HepG2 (cell line): ENCODE measurements around the gene ASXL1. TPM values are rescaled to one million over a fixed set of nuclear protein-coding genes. Genes with fewer than 3 reads are reported as not detected.

Experiments used
- ATAC-seq: fragments of 200-7000 bp; cut with Tn5 transposase; 3 replicates; pipeline ENCODE4 v1.9.1; 2020; ENCODE audit warnings: mild to moderate bottlenecking, moderate library complexity
- BruUV-seq: library from RNA; stranded (reverse); fragments of 400-500 nt; replicated peaks from 2 replicates; lab custom pipeline; 2021; lab: Mats Ljungman, UMichigan
- CTCF ChIA-PET: fragments of 300-600 bp; formaldehyde crosslinking; extraction: SDS; loops from one replicate; lab custom pipeline; 2021; ENCODE audit warnings: low total read pairs, inconsistent platforms, low intra/inter-chr PET ratio; lab: Yijun Ruan, JAX
- POLR2A ChIA-PET: fragments of 350-600 bp; sonication (Branson Sonifier 250); formaldehyde crosslinking; loops from one replicate; lab custom pipeline; 2020; ENCODE audit warnings: antibody characterized with exemption, inconsistent platforms; lab: Yijun Ruan, JAX
- DNase-seq: peaks from one replicate; pipeline ENCODE4 v3.0.0-alpha.2; 2015; ENCODE audit warnings: low spot score
- FAIRE-seq: peaks from 3 replicates; lab custom pipeline; 2011; peaks lifted over from hg19 to GRCh38; lab: Jason Lieb, UNC
- H2AFZ ChIP-seq: one replicate; pipeline ENCODE4 v1.6.1; 2011; ENCODE audit warnings: low read length, inconsistent platforms
- H3K27ac ChIP-seq: fragments of 300-600 bp; 3 replicates; pipeline ENCODE4 v1.8.0; 2011; ENCODE audit warnings: mixed run types, mild to moderate bottlenecking, mixed read lengths, low read length, inconsistent platforms; ENCODE audit not compliant: insufficient read depth; ENCODE audit errors: extremely low read length
- H3K27me3 ChIP-seq, 2 experiments: fragments of 200-600 bp in 1 of 2; 2 replicates in 1 of 2; 3 replicates in 1 of 2; pipeline versions ENCODE4 v1.6.0 to v1.8.0; 2011; ENCODE audit warnings: low read length in 2 of 2, mild to moderate bottlenecking in 2 of 2, moderate library complexity in 2 of 2, inconsistent platforms in 1 of 2; ENCODE audit not compliant: insufficient read depth in 2 of 2, control insufficient read depth in 1 of 2
- H3K36me3 ChIP-seq, 2 experiments: fragments of 200-600 bp in 1 of 2; replicated peaks in 1 of 2; 2 replicates in 1 of 2; 3 replicates in 1 of 2; pipeline versions ENCODE4 v1.5.1 to v1.8.0; 2011; ENCODE audit warnings: low read length in 2 of 2, inconsistent platforms in 1 of 2; ENCODE audit not compliant: insufficient read depth in 2 of 2, control insufficient read depth in 1 of 2
- H3K4me1 ChIP-seq: 2 replicates; pipeline ENCODE4 v1.5.1; 2012; ENCODE audit warnings: low read length, inconsistent platforms; ENCODE audit not compliant: insufficient read depth
- H3K4me2 ChIP-seq: 2 replicates; pipeline ENCODE4 v1.6.0; 2011; ENCODE audit warnings: low read depth, low read length, inconsistent platforms
- H3K4me3 ChIP-seq, 3 experiments: fragments of 200-600 bp in 1 of 3; sonication (generic), shearing (Covaris generic) in 1 of 3; replicated peaks in 1 of 3; 2 replicates each; pipeline ENCODE4 v1.5.1; 2011 to 2016; ENCODE audit warnings: low read length in 3 of 3, inconsistent platforms in 2 of 3, low read depth in 2 of 3, mild to moderate bottlenecking in 2 of 3, control low read depth in 1 of 3, mixed read lengths in 1 of 3; ENCODE audit not compliant: insufficient read depth in 1 of 3
- H3K79me2 ChIP-seq: one replicate; pipeline ENCODE4 v1.6.1; 2011; ENCODE audit warnings: low read length, inconsistent platforms; ENCODE audit not compliant: insufficient read depth
- H3K9ac ChIP-seq: 2 replicates; pipeline ENCODE4 v1.6.0; 2011; ENCODE audit warnings: mild to moderate bottlenecking, low read depth, low read length, inconsistent platforms; ENCODE audit not compliant: insufficient read depth
- H3K9me3 ChIP-seq: 2 replicates; pipeline ENCODE4 v1.5.1; 2012; ENCODE audit warnings: mild to moderate bottlenecking, low read length
- H4K20me1 ChIP-seq: 2 replicates; pipeline ENCODE4 v1.6.0; 2011; ENCODE audit warnings: inconsistent platforms, mild to moderate bottlenecking, low read length, moderate library complexity; ENCODE audit not compliant: insufficient read depth
- EED ChIP-seq: sonication (generic); formaldehyde crosslinking; IDR thresholded peaks from 2 replicates; pipeline ENCODE4 v1.5.0; 2020; ENCODE audit warnings: mild to moderate bottlenecking, missing genetic modification reagents
- GPBP1L1 ChIP-seq: sonication (generic); formaldehyde crosslinking; IDR thresholded peaks from 2 replicates; pipeline ENCODE4 v1.5.0; 2020; ENCODE audit warnings: mild to moderate bottlenecking, missing genetic modification reagents
- PLSCR1 ChIP-seq: sonication (generic); formaldehyde crosslinking; IDR thresholded peaks from 2 replicates; pipeline ENCODE4 v1.5.0; 2020; ENCODE audit warnings: missing genetic modification reagents, mild to moderate bottlenecking, borderline replicate concordance
- SKIL ChIP-seq: sonication (generic); formaldehyde crosslinking; IDR thresholded peaks from 2 replicates; pipeline ENCODE4 v1.8.0; 2022; ENCODE audit warnings: missing genetic modification reagents, mild to moderate bottlenecking, moderate library complexity, borderline replicate concordance
- ZFYVE20 ChIP-seq: sonication (generic); formaldehyde crosslinking; IDR thresholded peaks from 2 replicates; pipeline ENCODE4 v1.8.0; 2023; ENCODE audit warnings: low read depth, mild to moderate bottlenecking, moderate library complexity, missing genetic modification reagents, borderline replicate concordance
- ZNF501 ChIP-seq: sonication (generic); formaldehyde crosslinking; IDR thresholded peaks from 2 replicates; pipeline ENCODE4 v1.5.1; 2020; ENCODE audit warnings: mild to moderate bottlenecking, moderate library complexity, missing genetic modification reagents
- ZNF691 ChIP-seq: sonication (generic); formaldehyde crosslinking; IDR thresholded peaks from 2 replicates; pipeline ENCODE4 v1.4.0; 2020; ENCODE audit warnings: missing genetic modification reagents, low read depth, mild to moderate bottlenecking, borderline replicate concordance
- ZSCAN20 ChIP-seq: sonication (generic); formaldehyde crosslinking; IDR thresholded peaks from 2 replicates; pipeline ENCODE4 v1.4.0; 2020; ENCODE audit warnings: missing genetic modification reagents, mild to moderate bottlenecking, borderline replicate concordance
- WGBS: methylation state at CpG from one replicate; pipeline ENCODE4 v1.1.6; 2017; ENCODE audit warnings: low lambda C conversion rate; 5-methylcytosine and 5-hydroxymethylcytosine counted together
- in situ Hi-C: cut with HindIII; loops from 2 replicates; pipeline ENCODE4 v1.10.0; 2017; ENCODE audit warnings: low pct_unique_long_range_greater_than_20kb; ENCODE audit not compliant: extremely low pct_ligation_motif_present
- intact Hi-C: fragments of 100-400 bp; cut with micrococcal nuclease; formaldehyde crosslinking; loops from one replicate; pipeline ENCODE4 v1.10.0; 2022; ENCODE audit not compliant: unreplicated experiment
- polyA plus RNA-seq, 8 experiments: library from polyadenylated mRNA; depleted of rRNA in 3 of 8; stranded (reverse) in 7 of 8; unstranded in 1 of 8; fragments of >200 nt; fragmentation: Illumina TruSeq in 4 of 8; extraction: Trizol in 4 of 8; gene quantifications; 2 replicates each; pipeline versions ENCODE4 v1.2.1 to v1.2.3, GENCODE V29; 2011 to 2016; ENCODE audit warnings: low read depth in 4 of 8, missing spikeins in 1 of 8, mixed read lengths in 1 of 8; ENCODE audit not compliant: insufficient read depth in 1 of 8
- total RNA-seq, 5 experiments: library from RNA; depleted of rRNA; stranded (reverse); fragments of >200 nt; fragmentation: Illumina TruSeq; extraction: Trizol; gene quantifications; 2 replicates each; pipeline ENCODE4 v1.2.3, GENCODE V29; 2016; ENCODE audit warnings: low read depth in 1 of 5

Gene ASXL1
- total and polyA plus RNA-seq, 2 of the 13 experiments (the other 11 are each of a cell fraction or from before 2014, with no cell fraction given), result 62.1 to 74.8 TPM

- intact Hi-C loops, result no loop called here
- no TSS peak for BruUV-seq
- CTCF ChIA-PET, result no interaction called here
- H3K9me3 ChIP-seq, result no peaks in the 10 kb centered on the region
- no peak for ATAC-seq
- in situ Hi-C loops, result no loop called here
- no peak overlapping the region for H3K4me3 ChIP-seq
- WGBS, result 97% methylated on average over 24 of the region's 24 CpGs
- H3K4me1 ChIP-seq, result no peaks in the 10 kb centered on the region
- no peaks in the 10 kb centered on the region for H3K27me3 ChIP-seq
- POLR2A ChIA-PET, result no interaction called here
- TF ChIP-seq PLSCR1 (CRISPR knock-in tag), result no peak
- no peak for TF ChIP-seq GPBP1L1 (CRISPR knock-in tag)
- TF ChIP-seq SKIL (CRISPR knock-in tag), result no peak
- TF ChIP-seq ZFYVE20 (CRISPR knock-in tag), result no peak
- TF ChIP-seq ZSCAN20, result no peak
- 0 out of 2 replicates have a peak, but pooled peaks have one; percentile 28 for TF ChIP-seq ZNF501 (CRISPR knock-in tag)
- 0 out of 2 replicates have a peak, but pooled peaks have one; percentile 39 for TF ChIP-seq EED
- TF ChIP-seq ZNF691 (CRISPR knock-in tag), result 0 out of 2 replicates have a peak, but pooled peaks have one; percentile 33
- no peak overlapping the region for H2AFZ ChIP-seq
- peaks cover 68 to 88% of the 10 kb centered on the region in 2 experiments for H3K36me3 ChIP-seq
- no peaks in the 10 kb centered on the region for H3K79me2 ChIP-seq
- no peak overlapping the region for H3K27ac ChIP-seq
- H4K20me1 ChIP-seq, result 0 out of 2 replicates have a peak, but pooled peaks cover 6% of the 10 kb centered on the region
- FAIRE-seq, result no peak
- no peak overlapping the region for H3K9ac ChIP-seq
- DNase-seq, result no peak
- H3K4me2 ChIP-seq, result no peak overlapping the region
Measured at GRCh38 chr20:32452776-32453466, 94.8 kb downstream of the ASXL1 start.
